Measurements from ENCODE around the gene SLC2A11.
A peak's percentile ranks its signal among the peaks of the same experiment; 100 is the strongest.

Gene SLC2A11

GRCh38 chr22:23857606-23858483 lies at the start of gene SLC2A11:
Gene SLC2A11, plus strand, starts transcription at chr22:23857875. Its CDS starts 125 bp downstream, at chr22:23858000.
- ATAC-seq, result peak; percentile 96
- Mint-ChIP-seq H3K27me3 (peaks cover 3% of the 10 kb centered on the region), H3K27ac (peak within 1 kb of the TSS; percentile 90), H3K9me3 (no peaks in the 10 kb centered on the region), H3K4me3 (peak within 1 kb of the TSS; percentile 85), H3K36me3 (ENCODE audit: low read depth) (peaks cover 2% of the 10 kb centered on the region), H3K4me1 (peaks cover 18% of the 10 kb centered on the region)
- peak; percentile 96 for DNase-seq

GRCh38 chr22:23812378-23812777 lies 45.3 kb upstream of the SLC2A11 start:
- Mint-ChIP-seq H3K27me3 (no peaks in the 10 kb centered on the region), H3K36me3 (ENCODE audit: low read depth) (peaks cover 22% of the 10 kb centered on the region), H3K9me3 (no peaks in the 10 kb centered on the region), H3K27ac (no peak overlapping the region), H3K4me1 (peaks cover under 1% of the 10 kb centered on the region), H3K4me3 (no peak overlapping the region)
- DNase-seq, result no peak
- ATAC-seq, result no peak

GRCh38 chr22:23815541-23816155 lies 42.0 kb upstream of the SLC2A11 start:
- no peaks in the 10 kb centered on the region for H3K9me3 Mint-ChIP-seq
- H3K27me3 Mint-ChIP-seq, result no peaks in the 10 kb centered on the region
- H3K4me1 Mint-ChIP-seq, result peaks cover 10% of the 10 kb centered on the region
- DNase-seq (no peak), ATAC-seq (no peak)
- H3K36me3 Mint-ChIP-seq (ENCODE audit: low read depth), result peaks cover 31% of the 10 kb centered on the region
- H3K4me3 Mint-ChIP-seq, result no peak overlapping the region
- H3K27ac Mint-ChIP-seq, result no peak overlapping the region

GRCh38 chr22:23816156-23816976 lies 41.3 kb upstream of the SLC2A11 start:
- no peaks in the 10 kb centered on the region for H3K27me3 Mint-ChIP-seq
- peaks cover 33% of the 10 kb centered on the region for H3K36me3 Mint-ChIP-seq (ENCODE audit: low read depth)
- H3K4me3 Mint-ChIP-seq, result no peak overlapping the region
- no peak for ATAC-seq
- DNase-seq, result no peak
- no peak overlapping the region for H3K27ac Mint-ChIP-seq
- H3K4me1 Mint-ChIP-seq, result peaks cover 11% of the 10 kb centered on the region
- H3K9me3 Mint-ChIP-seq, result no peaks in the 10 kb centered on the region

GRCh38 chr22:23817146-23817545 lies 40.5 kb upstream of the SLC2A11 start:
- Mint-ChIP-seq H3K27me3 (no peaks in the 10 kb centered on the region), H3K27ac (no peak overlapping the region), H3K4me3 (no peak overlapping the region), H3K9me3 (no peaks in the 10 kb centered on the region), H3K4me1 (peaks cover 11% of the 10 kb centered on the region), H3K36me3 (ENCODE audit: low read depth) (peaks cover 29% of the 10 kb centered on the region)
- no peak for ATAC-seq
- no peak for DNase-seq

GRCh38 chr22:23818541-23818940 lies 39.1 kb upstream of the SLC2A11 start:
- Mint-ChIP-seq H3K4me3 (no peak overlapping the region), H3K27me3 (no peaks in the 10 kb centered on the region), H3K4me1 (peaks cover 11% of the 10 kb centered on the region), H3K27ac (no peak overlapping the region), H3K9me3 (no peaks in the 10 kb centered on the region), H3K36me3 (ENCODE audit: low read depth) (peaks cover 35% of the 10 kb centered on the region)
- ATAC-seq (no peak), DNase-seq (no peak)

- Mint-ChIP-seq H3K4me3 (no peak overlapping the region), H3K27me3 (no peaks in the 10 kb centered on the region), H3K9me3 (no peaks in the 10 kb centered on the region), H3K36me3 (ENCODE audit: low read depth) (peaks cover 39% of the 10 kb centered on the region), H3K27ac (peak overlapping the region; percentile 26), H3K4me1 (peaks cover 11% of the 10 kb centered on the region)
- DNase-seq, result no peak
- ATAC-seq, result peak; percentile 55
Observed at GRCh38 chr22:23820748-23821211, 36.9 kb upstream of the SLC2A11 start.

- H3K9me3 Mint-ChIP-seq, result no peaks in the 10 kb centered on the region
- H3K4me1 Mint-ChIP-seq, result peaks cover 13% of the 10 kb centered on the region
- H3K36me3 Mint-ChIP-seq (ENCODE audit: low read depth), result peaks cover 37% of the 10 kb centered on the region
- H3K4me3 Mint-ChIP-seq, result no peak overlapping the region
- ATAC-seq, result no peak
- H3K27me3 Mint-ChIP-seq, result no peaks in the 10 kb centered on the region
- DNase-seq, result no peak
- H3K27ac Mint-ChIP-seq, result no peak overlapping the region
Observed at GRCh38 chr22:23822101-23822671, 35.5 kb upstream of the SLC2A11 start.

GRCh38 chr22:23823331-23823791 lies 34.3 kb upstream of the SLC2A11 start:
- Mint-ChIP-seq H3K27me3 (no peaks in the 10 kb centered on the region), H3K4me3 (no peak overlapping the region), H3K27ac (peak overlapping the region; percentile 8), H3K36me3 (ENCODE audit: low read depth) (peaks cover 35% of the 10 kb centered on the region), H3K4me1 (peaks cover 10% of the 10 kb centered on the region), H3K9me3 (no peaks in the 10 kb centered on the region)
- ATAC-seq (no peak), DNase-seq (no peak)

- H3K27ac Mint-ChIP-seq, result no peak overlapping the region
- no peak for ATAC-seq
- H3K36me3 Mint-ChIP-seq (ENCODE audit: low read depth), result peaks cover 31% of the 10 kb centered on the region
- H3K9me3 Mint-ChIP-seq, result no peaks in the 10 kb centered on the region
- H3K27me3 Mint-ChIP-seq, result no peaks in the 10 kb centered on the region
- no peak overlapping the region for H3K4me3 Mint-ChIP-seq
- H3K4me1 Mint-ChIP-seq, result peaks cover 9% of the 10 kb centered on the region
- no peak for DNase-seq
Observed at GRCh38 chr22:23824476-23825245, 33.0 kb upstream of the SLC2A11 start.

GRCh38 chr22:23825246-23825905 lies 32.3 kb upstream of the SLC2A11 start:
- H3K27ac Mint-ChIP-seq, result no peak overlapping the region
- H3K9me3 Mint-ChIP-seq, result no peaks in the 10 kb centered on the region
- no peak for ATAC-seq
- H3K4me3 Mint-ChIP-seq, result no peak overlapping the region
- DNase-seq, result no peak
- peaks cover 9% of the 10 kb centered on the region for H3K4me1 Mint-ChIP-seq
- H3K36me3 Mint-ChIP-seq (ENCODE audit: low read depth), result peaks cover 31% of the 10 kb centered on the region
- no peaks in the 10 kb centered on the region for H3K27me3 Mint-ChIP-seq

GRCh38 chr22:23826510-23827350 lies 30.9 kb upstream of the SLC2A11 start:
- no peak overlapping the region for H3K4me3 Mint-ChIP-seq
- peaks cover 5% of the 10 kb centered on the region for H3K4me1 Mint-ChIP-seq
- no peak overlapping the region for H3K27ac Mint-ChIP-seq
- ATAC-seq (no peak), DNase-seq (no peak)
- no peaks in the 10 kb centered on the region for H3K9me3 Mint-ChIP-seq
- H3K27me3 Mint-ChIP-seq, result no peaks in the 10 kb centered on the region
- peaks cover 32% of the 10 kb centered on the region for H3K36me3 Mint-ChIP-seq (ENCODE audit: low read depth)
